GM10266 (cell line): ENCODE results near the gene FHIT.

Experiments used
- DNase-seq: peaks from one replicate; pipeline ENCODE4 v3.0.0; 2012; ENCODE audit errors: extremely low spot score
- CTCF ChIP-seq: IDR thresholded peaks from 2 replicates; pipeline ENCODE4 v1.5.1; 2012; ENCODE audit warnings: mild to moderate bottlenecking, low read depth; ENCODE audit not compliant: control insufficient read depth, insufficient read depth; ENCODE audit errors: missing control alignments

FHIT gene

DNA sequence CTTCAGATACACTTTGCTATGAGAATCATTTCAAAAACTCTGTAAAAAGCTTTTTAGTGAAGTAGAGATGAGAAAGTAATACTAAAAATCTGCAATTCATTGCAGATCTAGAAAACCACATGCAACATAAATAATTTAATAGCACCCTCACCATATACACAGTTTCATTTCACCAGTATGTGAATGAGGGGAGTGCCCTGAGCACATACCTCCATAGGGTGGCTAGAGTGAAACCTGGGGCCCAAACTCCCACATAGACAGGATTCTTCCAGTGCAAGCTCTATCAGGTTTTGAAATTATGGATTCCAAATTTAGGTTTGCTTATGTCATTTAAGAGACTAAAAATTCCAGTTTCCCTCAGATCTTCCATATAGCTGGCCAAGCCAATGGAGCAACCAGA is 1228.1 kb downstream of the FHIT start:
- no peak for DNase-seq
- no peak for TF ChIP-seq CTCF

DNA sequence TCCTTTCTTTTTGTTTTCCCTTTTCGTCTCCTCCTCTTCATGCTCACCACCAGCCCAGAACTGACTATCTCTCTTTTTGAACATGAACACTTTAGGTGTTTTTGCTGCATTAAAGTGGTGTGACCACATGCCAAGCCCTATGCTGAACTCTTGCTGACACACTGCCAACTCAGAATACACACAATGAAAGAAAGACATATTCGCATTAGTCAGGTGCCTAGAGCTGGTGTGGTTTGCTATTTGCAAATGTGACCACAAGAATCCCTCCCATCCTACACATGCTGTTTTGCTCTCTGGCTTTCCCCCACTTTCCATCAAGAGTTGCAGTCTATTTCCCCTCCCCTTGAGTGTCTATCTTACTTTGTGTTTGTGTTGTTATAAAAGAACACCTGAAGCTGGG is 1233.6 kb downstream of the FHIT start:
- TF ChIP-seq CTCF, result no peak
- peak; percentile 2 for DNase-seq

DNA sequence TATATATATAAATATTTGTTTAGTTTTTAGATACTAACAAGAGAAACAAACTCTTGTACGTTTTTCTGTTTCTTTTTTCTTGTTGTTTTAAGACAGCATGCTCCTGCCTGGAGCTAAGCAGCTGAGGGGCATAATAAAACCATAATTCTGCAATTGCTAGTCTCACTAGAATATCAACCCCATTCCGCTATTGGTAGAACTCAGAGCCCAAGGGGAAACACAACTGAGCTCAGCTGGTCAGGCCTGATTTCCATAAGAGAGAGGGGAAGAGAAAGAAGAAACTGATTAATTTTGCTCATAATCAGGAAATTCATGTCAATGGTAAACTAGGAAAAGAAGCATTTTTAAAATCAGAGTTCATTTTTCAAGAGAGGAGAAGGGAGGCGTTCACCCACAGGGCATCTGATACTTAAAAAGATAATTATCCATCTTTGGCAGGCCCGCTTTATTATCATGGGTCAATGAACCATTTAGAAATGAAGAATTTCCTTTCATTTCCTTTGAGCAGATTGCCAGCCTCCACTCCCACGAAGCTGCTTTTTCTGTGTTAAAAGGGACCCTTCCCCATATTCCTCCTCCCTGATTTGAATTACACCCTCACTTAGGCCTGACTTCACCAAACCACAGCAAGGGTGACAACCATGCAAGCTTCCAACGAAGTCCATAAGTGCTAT is 1236.1 kb downstream of the FHIT start:
- DNase-seq, result no peak
- TF ChIP-seq CTCF, result no peak

DNA sequence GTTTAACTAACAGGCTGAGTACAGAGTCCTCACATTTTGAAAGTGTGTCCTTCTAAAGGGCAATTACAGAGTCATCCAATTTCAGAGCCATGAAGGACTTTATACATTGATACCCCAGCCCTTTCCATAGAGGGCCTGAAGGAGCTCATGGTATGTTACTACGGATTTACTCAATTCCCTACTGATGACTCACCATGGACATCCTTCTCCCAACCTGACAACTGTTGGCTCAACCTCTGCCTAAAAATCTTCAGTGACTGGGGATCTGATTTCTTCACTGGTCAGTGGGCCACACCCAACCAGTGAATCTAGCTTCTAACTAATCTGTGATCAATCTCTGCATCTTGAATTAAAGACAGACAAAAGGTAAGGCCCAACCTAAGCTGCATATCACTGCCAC is 1238.0 kb downstream of the FHIT start:
- DNase-seq, result no peak
- no peak for TF ChIP-seq CTCF

DNA sequence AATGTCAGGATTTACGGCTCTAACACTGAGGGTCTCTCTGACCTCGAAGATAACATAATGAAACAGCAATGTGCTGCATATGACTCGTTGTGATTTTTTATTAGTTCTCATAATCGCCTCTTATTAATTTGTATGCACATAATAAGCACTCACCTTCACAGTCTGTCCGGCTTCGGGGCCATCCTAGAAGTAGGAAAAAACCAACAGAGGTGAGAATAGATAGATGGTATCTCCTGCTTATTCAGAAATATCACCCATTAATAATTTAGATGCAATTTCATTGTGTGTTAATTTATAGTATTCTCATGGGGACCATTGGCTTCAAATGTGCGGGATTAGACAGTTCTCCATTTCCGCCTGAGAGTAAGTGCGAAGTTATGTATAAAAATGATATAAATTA is 1240.0 kb downstream of the FHIT start:
- no peak for TF ChIP-seq CTCF
- no peak for DNase-seq

GRCh38 chr3:60010781-60011180 is 1240.5 kb downstream of the FHIT start:
- TF ChIP-seq CTCF, result no peak
- peak; percentile 40 for DNase-seq

- TF ChIP-seq CTCF, result no peak
- no peak for DNase-seq
These were observed 1241.2 kb downstream of the FHIT start for GRCh38 chr3:60009931-60010478.
